HG03521 (cell line): ENCODE data around the gene PLEK.
"Not testable (repeated sequence)": the region's sequence is repeated elsewhere in the genome, so short reads cannot be mapped to it uniquely, and the experiment has no call there.

Experiments used
- ATAC-seq: cut with Tn5 transposase; IDR thresholded peaks from one replicate; pipeline ENCODE4 v1.9.1; 2021; ENCODE audit warnings: mild to moderate bottlenecking, moderate library complexity; ENCODE audit not compliant: unreplicated experiment

The PLEK gene

GRCh38 chr2:68365087-68365486, at the start of gene PLEK:
Gene PLEK (plus strand): TSS chr2:68365282. CDS start chr2:68365352, 70 bp downstream.
- peak; percentile 44 for ATAC-seq

GRCh38 chr2:68316111-68316510, 49.0 kb upstream of the PLEK start:
- ATAC-seq: no peak

- no peak for ATAC-seq
These were observed 46.8 kb upstream of the PLEK start for GRCh38 chr2:68317971-68318913.

- no peak for ATAC-seq
These were observed 46.1 kb upstream of the PLEK start for GRCh38 chr2:68318914-68319397.

GRCh38 chr2:68319398-68320117, 45.5 kb upstream of the PLEK start, which contains the start of gene CNRIP1:
Gene CNRIP1 (minus strand): TSS chr2:68319949. CDS start chr2:68319400, 549 bp downstream.
- no peak for ATAC-seq

- no peak for ATAC-seq
These were observed 44.9 kb upstream of the PLEK start for GRCh38 chr2:68320118-68320641.

GRCh38 chr2:68325056-68325455, 40.0 kb upstream of the PLEK start:
- ATAC-seq: no peak

GRCh38 chr2:68328901-68329300, 36.2 kb upstream of the PLEK start:
- ATAC-seq: no peak

- no peak for ATAC-seq
These were observed 34.4 kb upstream of the PLEK start for GRCh38 chr2:68330691-68331090.

GRCh38 chr2:68333009-68333408, 32.1 kb upstream of the PLEK start:
- no peak for ATAC-seq

GRCh38 chr2:68333931-68334330, 31.2 kb upstream of the PLEK start:
- no peak for ATAC-seq

GRCh38 chr2:68336192-68336591, 28.9 kb upstream of the PLEK start:
- ATAC-seq: no peak

- no peak for ATAC-seq
These were observed 24.6 kb upstream of the PLEK start for GRCh38 chr2:68340226-68341061.

- no peak for ATAC-seq
These were observed 24.1 kb upstream of the PLEK start for GRCh38 chr2:68341062-68341329.

GRCh38 chr2:68341583-68341982, 23.5 kb upstream of the PLEK start:
- no peak for ATAC-seq

GRCh38 chr2:68342470-68342869, 22.6 kb upstream of the PLEK start:
- ATAC-seq: no peak

- ATAC-seq: no peak
These were observed 21.1 kb upstream of the PLEK start for GRCh38 chr2:68344031-68344430.

GRCh38 chr2:68345129-68345875, 19.8 kb upstream of the PLEK start:
- no peak for ATAC-seq

GRCh38 chr2:68349091-68349490, 16.0 kb upstream of the PLEK start:
- ATAC-seq: not testable (repeated sequence)

- no peak for ATAC-seq
These were observed 13.1 kb upstream of the PLEK start for GRCh38 chr2:68351997-68352396.
